Tibial nerve (tissue), 3 donors: ENCODE data around the gene ERBB2.

ENCODE experiments used
- CTCF ChIP-seq, 5 experiments: fragments of 200-600 bp in 3 of 5; fragments of 450-650 bp in 2 of 5; sonication (generic) in 3 of 5; IDR thresholded peaks; one replicate each; pipeline ENCODE4 v1.5.1; 2016 to 2019; ENCODE audit warnings: antibody characterized with exemption in 5 of 5, mild to moderate bottlenecking in 3 of 5, moderate library complexity in 2 of 5
- POLR2A ChIP-seq, 2 donors: fragments of 450-650 bp; IDR thresholded peaks; one replicate each; pipeline ENCODE4 v1.6.1; 2017; ENCODE audit warnings: antibody characterized with exemption in 2 of 2, mild to moderate bottlenecking in 2 of 2, moderate library complexity in 2 of 2

DNA sequence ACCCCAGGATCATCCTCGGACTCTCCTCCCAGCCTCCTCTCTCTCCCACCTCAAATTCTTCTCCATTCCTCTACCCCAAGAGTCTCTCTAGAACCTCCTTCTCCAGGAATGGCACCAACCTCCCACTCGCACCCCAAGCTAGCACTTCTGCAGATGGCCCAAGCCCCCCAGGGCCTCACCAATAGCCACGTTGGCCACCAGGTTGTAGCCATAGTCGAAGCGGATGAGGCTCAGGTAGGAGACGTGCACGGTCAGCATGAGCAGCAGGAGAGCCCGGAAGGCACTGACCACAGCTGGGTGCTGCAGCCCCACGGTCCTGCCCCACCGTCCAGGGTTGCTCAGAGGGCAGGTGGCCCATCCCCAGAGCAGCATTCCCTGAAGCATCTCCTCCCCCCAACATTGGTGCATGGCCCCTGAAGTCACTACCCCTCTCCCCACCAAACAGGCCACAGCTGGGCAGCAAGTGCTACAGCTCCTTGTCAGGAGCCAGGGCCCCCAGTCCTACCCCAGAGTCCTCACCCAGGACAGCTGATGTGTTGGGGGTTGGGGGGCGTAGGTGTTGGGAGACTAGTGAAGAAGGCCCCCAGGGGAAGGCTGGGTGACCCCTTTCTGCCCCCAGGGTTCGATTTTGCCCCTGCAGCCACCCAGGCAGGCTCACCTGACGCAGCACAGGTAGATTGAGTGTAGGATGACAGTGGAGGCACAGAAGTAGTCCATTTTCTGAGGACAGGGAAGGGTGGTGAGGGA is 26.4 kb upstream of the ERBB2 start:
- TF ChIP-seq POLR2A (IDR thresholded peaks at IDR 0.05) (no peak), CTCF (IDR thresholded peaks at IDR 0.05) (no peak)
